NCI-H1105 (cell line): ENCODE data around the gene SLC16A3.

Source experiments
- DNase-seq: peaks from one replicate; lab custom pipeline; 2025; lab: John Stamatoyannopoulos, UW

The SLC16A3 gene

GRCh38 chr17:82287013-82287867 is 58.4 kb downstream of the SLC16A3 start:
- no peak for DNase-seq

- DNase-seq = no peak
These were observed 59.3 kb downstream of the SLC16A3 start for GRCh38 chr17:82287868-82288801.
